Measurements from ENCODE around the gene POLD3.
"Not testable (repeated sequence)": the region's sequence is repeated elsewhere in the genome, so short reads cannot be mapped to it uniquely, and the experiment has no call there.

POLD3 gene

GRCh38 chr11:74647831-74648230 lies 55.4 kb downstream of the POLD3 start:
- DNase-seq (ENCODE audit: low read depth): no peak
- H3K4me3 ChIP-seq (ENCODE audit: low read depth, low read length): no peak overlapping the region
- in situ Hi-C loops (cut with HindIII; ENCODE audit: low sequenced_read_pairs): no loop called here
- no peak for TF ChIP-seq CTCF (IDR thresholded peaks at IDR 0.05; ENCODE audit: low read depth, low read length, missing control alignments)

- DNase-seq (ENCODE audit: low read depth): no peak
- no peak for TF ChIP-seq CTCF (IDR thresholded peaks at IDR 0.05; ENCODE audit: low read depth, low read length, missing control alignments)
- no peak overlapping the region for H3K4me3 ChIP-seq (ENCODE audit: low read depth, low read length)
- in situ Hi-C loops (cut with HindIII; ENCODE audit: low sequenced_read_pairs): no loop called here
These were observed 56.5 kb downstream of the POLD3 start for GRCh38 chr11:74648894-74649293.

- DNase-seq (ENCODE audit: low read depth): no peak
- in situ Hi-C loops (cut with HindIII; ENCODE audit: low sequenced_read_pairs): no loop called here
- no peak overlapping the region for H3K4me3 ChIP-seq (ENCODE audit: low read depth, low read length)
- no peak for TF ChIP-seq CTCF (IDR thresholded peaks at IDR 0.05; ENCODE audit: low read depth, low read length, missing control alignments)
These were observed 58.1 kb downstream of the POLD3 start for GRCh38 chr11:74650498-74650897.

- DNase-seq (ENCODE audit: low read depth): no peak
- TF ChIP-seq CTCF (IDR thresholded peaks at IDR 0.05; ENCODE audit: low read depth, low read length, missing control alignments): no peak
- H3K4me3 ChIP-seq (ENCODE audit: low read depth, low read length): no peak overlapping the region
- in situ Hi-C loops (cut with HindIII; ENCODE audit: low sequenced_read_pairs): no loop called here
These were observed 62.6 kb downstream of the POLD3 start for GRCh38 chr11:74654976-74655375.

GRCh38 chr11:74659124-74659523 lies 66.7 kb downstream of the POLD3 start:
- in situ Hi-C loops (cut with HindIII; ENCODE audit: low sequenced_read_pairs); H3K4me3 ChIP-seq (ENCODE audit: low read depth, low read length); DNase-seq (ENCODE audit: low read depth): not testable (repeated sequence)

- TF ChIP-seq CTCF (IDR thresholded peaks at IDR 0.05; ENCODE audit: low read depth, low read length, missing control alignments): no peak
- DNase-seq (ENCODE audit: low read depth): no peak
- in situ Hi-C loops (cut with HindIII; ENCODE audit: low sequenced_read_pairs): no loop called here
- no peak overlapping the region for H3K4me3 ChIP-seq (ENCODE audit: low read depth, low read length)
These were observed 70.2 kb downstream of the POLD3 start for GRCh38 chr11:74662487-74663103.

- DNase-seq (ENCODE audit: low read depth): no peak
- no peak overlapping the region for H3K4me3 ChIP-seq (ENCODE audit: low read depth, low read length)
- in situ Hi-C loops (cut with HindIII; ENCODE audit: low sequenced_read_pairs): no loop called here
- no peak for TF ChIP-seq CTCF (IDR thresholded peaks at IDR 0.05; ENCODE audit: low read depth, low read length, missing control alignments)
These were observed 70.9 kb downstream of the POLD3 start for GRCh38 chr11:74663315-74663714.

Data from astrocyte of the cerebellum (primary cell).